GM12878 (cell line): Measurements from ENCODE around the gene NKX1-2. TPM values are rescaled to one million over a fixed set of nuclear protein-coding genes. Genes with fewer than 3 reads are reported as not detected.

Experiments
- ATAC-seq: fragments of 200-7000 bp; cut with Tn5 transposase; 3 replicates; pipeline ENCODE4 v1.9.1; 2020; ENCODE audit warnings: mild to moderate bottlenecking, moderate library complexity
- BruUV-seq: library from RNA; stranded (reverse); fragments of 400-500 nt; replicated peaks from 2 replicates; lab custom pipeline; 2021; lab: Mats Ljungman, UMichigan
- CTCF ChIA-PET: fragments of 300-600 bp; sonication (Branson Sonifier 250); formaldehyde crosslinking; extraction: SDS; loops from one replicate; lab custom pipeline; 2021; ENCODE audit warnings: inconsistent platforms; lab: Yijun Ruan, JAX
- POLR2A ChIA-PET: fragments of 350-600 bp; formaldehyde crosslinking; extraction: SDS; loops from one replicate; lab custom pipeline; 2021; ENCODE audit warnings: inconsistent platforms; lab: Charles Lee
- RAD21 ChIA-PET: fragments of 300-600 bp; sonication (Branson Sonifier 250); formaldehyde crosslinking; loops from one replicate; lab custom pipeline; 2023; ENCODE audit warnings: antibody characterized with exemption; ENCODE audit not compliant: unreplicated experiment; lab: Charles Lee
- SMC1A ChIA-PET: fragments of 300-600 bp; sonication (Branson Sonifier 250); formaldehyde crosslinking; loops from one replicate; lab custom pipeline; 2023; ENCODE audit not compliant: unreplicated experiment, uncharacterized antibody; lab: Charles Lee
- DNase-seq: peaks from one replicate; pipeline ENCODE4 v3.0.0-alpha.2; 2011; ENCODE audit warnings: low read depth, low spot score
- FAIRE-seq: peaks from 3 replicates; lab custom pipeline; 2011; peaks lifted over from hg19 to GRCh38; lab: Jason Lieb, UNC
- H2AFZ ChIP-seq: 2 replicates; pipeline ENCODE4 v1.6.0; 2011; ENCODE audit warnings: low read depth, low read length, control low read depth; ENCODE audit not compliant: control insufficient read depth
- H3K27ac ChIP-seq: 2 replicates; pipeline ENCODE4 v1.5.1; 2011; ENCODE audit warnings: control low read depth; ENCODE audit not compliant: control insufficient read depth, insufficient read depth
- H3K27me3 ChIP-seq, 2 experiments: replicated peaks in 1 of 2; 2 replicates each; pipeline versions ENCODE4 v1.6.0 to v1.6.1; 2011; ENCODE audit warnings: low read length in 1 of 2; ENCODE audit not compliant: control insufficient read depth in 2 of 2, insufficient read depth in 2 of 2
- H3K36me3 ChIP-seq, 2 experiments: 2 replicates each; pipeline ENCODE4 v1.5.1; 2011; ENCODE audit warnings: low read length in 1 of 2; ENCODE audit not compliant: control insufficient read depth in 2 of 2, insufficient read depth in 2 of 2
- H3K4me1 ChIP-seq: 2 replicates; pipeline ENCODE4 v1.6.1; 2011; ENCODE audit warnings: mild to moderate bottlenecking, low read length, moderate library complexity, mixed read lengths; ENCODE audit not compliant: control insufficient read depth, insufficient read depth
- H3K4me2 ChIP-seq: 2 replicates; pipeline ENCODE4 v1.6.0; 2011; ENCODE audit warnings: control low read depth; ENCODE audit not compliant: control insufficient read depth, insufficient read depth
- H3K4me3 ChIP-seq: fragments of 200-600 bp; sonication (generic); 2 replicates; pipeline ENCODE4 v1.5.1; 2016
- H3K79me2 ChIP-seq: 2 replicates; pipeline ENCODE4 v1.6.0; 2011; ENCODE audit warnings: low read length; ENCODE audit not compliant: control insufficient read depth, insufficient read depth
- H3K9ac ChIP-seq: 2 replicates; pipeline ENCODE4 v1.8.0; 2011; ENCODE audit warnings: low read length, control low read depth, mixed read lengths; ENCODE audit not compliant: control insufficient read depth, insufficient read depth
- H3K9me3 ChIP-seq: replicated peaks from 3 replicates; pipeline ENCODE4 v1.5.1; 2011; ENCODE audit warnings: mild to moderate bottlenecking, low read length; ENCODE audit not compliant: control insufficient read depth, insufficient read depth
- H4K20me1 ChIP-seq: 2 replicates; pipeline ENCODE4 v1.6.0; 2011; ENCODE audit not compliant: control insufficient read depth, insufficient read depth
- ASH2L ChIP-seq: fragments of 300-600, 200-600 bp; sonication (generic); IDR thresholded peaks from 2 replicates; pipeline ENCODE4 v1.6.1; 2017; ENCODE audit warnings: low read depth, mild to moderate bottlenecking, borderline replicate concordance
- KDM1A ChIP-seq: fragments of 200-600 bp; sonication (generic); IDR thresholded peaks from 2 replicates; pipeline ENCODE4 v1.6.1; 2016; ENCODE audit warnings: borderline replicate concordance
- RELB ChIP-seq: fragments of 450-650 bp; IDR thresholded peaks from 2 replicates; pipeline ENCODE4 v1.6.1; 2017; ENCODE audit warnings: low read depth, mild to moderate bottlenecking, moderate library complexity
- SIN3A ChIP-seq: IDR thresholded peaks from 2 replicates; pipeline ENCODE4 v1.6.1; 2012; ENCODE audit warnings: low read depth, low read length, improper control_type of control experiment
- SP1 ChIP-seq: IDR thresholded peaks from one replicate; pipeline ENCODE4 v1.6.1; 2011; ENCODE audit warnings: low read depth, low read length
- STAT1 ChIP-seq: fragments of 450-650 bp; conservative IDR thresholded peaks from 2 replicates; pipeline ENCODE4 v1.6.1; 2014; ENCODE audit warnings: antibody characterized with exemption, mild to moderate bottlenecking
- SUZ12 ChIP-seq: fragments of 200-600 bp; sonication (generic); IDR thresholded peaks from one replicate; pipeline ENCODE4 v1.6.1; 2018; ENCODE audit warnings: antibody characterized with exemption, mild to moderate bottlenecking; ENCODE audit not compliant: unreplicated experiment
- USF2 ChIP-seq: IDR thresholded peaks from 2 replicates; pipeline ENCODE4 v1.6.1; 2011; ENCODE audit warnings: low read depth, low read length, improper control_type of control experiment, borderline replicate concordance
- ZNF24 ChIP-seq: fragments of 450-650 bp; IDR thresholded peaks from 2 replicates; pipeline ENCODE4 v1.6.1; 2017; ENCODE audit warnings: antibody characterized with exemption, mild to moderate bottlenecking
- WGBS: methylation state at CpG from one replicate; pipeline ENCODE4 v1.1.6; 2016; ENCODE audit warnings: low lambda C conversion rate; ENCODE audit not compliant: insufficient replicate concordance, insufficient coverage; ENCODE audit errors: missing lambda C conversion rate; 5-methylcytosine and 5-hydroxymethylcytosine counted together
- in situ Hi-C: fragments of 300-500 bp; cut with MboI; formaldehyde crosslinking; loops from 9 replicates; pipeline ENCODE4 v1.14.3; 2018; ENCODE audit warnings: mixed read lengths
- intact Hi-C: fragments of 100-400 bp; cut with micrococcal nuclease; formaldehyde crosslinking; loops from one replicate; pipeline ENCODE4 v1.14.2; 2022; ENCODE audit not compliant: unreplicated experiment
- polyA plus RNA-seq, 11 experiments: library from polyadenylated mRNA; depleted of rRNA in 4 of 11; unstranded in 6 of 11; stranded (reverse) in 5 of 11; fragments of >200 nt; fragmentation: Nextera tagmentation in 4 of 11; fragmentation: Illumina TruSeq in 1 of 11; extraction: Ambion mirVana in 4 of 11; extraction: Trizol in 1 of 11; gene quantifications; 1 replicate in 1 of 11; 2 replicates in 10 of 11; pipeline versions ENCODE4 v1.2.1 to v1.2.3, GENCODE V29; 2011 to 2016; ENCODE audit warnings: inconsistent platforms in 2 of 11, missing spikeins in 2 of 11, low read depth in 1 of 11
- total RNA-seq, 4 experiments: library from RNA; depleted of rRNA in 3 of 4; stranded (reverse); fragments of >200 nt in 3 of 4; fragmentation: Illumina TruSeq in 1 of 4; extraction: Trizol in 1 of 4; gene quantifications; 2 replicates each; pipeline versions ENCODE4 v1.2.1 to v1.2.3, GENCODE V29; 2013 to 2021

Gene NKX1-2
- total and polyA plus RNA-seq, 10 of the 15 experiments (the other 5 are each of a cell fraction or from before 2014, with no cell fraction given) = not detected

DNA sequence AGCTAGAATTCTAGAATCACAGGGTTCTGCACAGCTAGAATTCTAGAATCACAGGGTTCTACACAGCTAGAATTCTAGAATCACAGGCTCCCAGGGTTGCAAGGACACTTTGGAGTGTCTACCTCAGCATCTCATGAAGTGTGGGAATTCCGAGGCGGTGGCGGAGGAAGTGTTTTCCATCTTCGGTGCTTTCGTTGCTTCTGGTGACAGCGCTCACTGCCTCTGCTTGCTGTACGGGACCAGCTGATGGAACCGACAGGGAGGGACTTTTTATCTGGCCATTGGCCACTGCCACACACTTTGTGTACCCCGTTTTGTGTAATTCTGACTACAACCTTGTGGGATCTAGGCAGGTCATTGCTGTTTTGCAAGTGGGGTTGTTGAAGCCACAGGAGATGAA, 41.3 kb upstream of the NKX1-2 start:
- H3K27me3 ChIP-seq = no peaks in the 10 kb centered on the region
- H3K4me3 ChIP-seq = no peak overlapping the region
- no peak overlapping the region for H2AFZ ChIP-seq
- H4K20me1 ChIP-seq = no peaks in the 10 kb centered on the region
- ChIA-PET SMC1A (no interaction called here), POLR2A (interaction anchor here (0.6 kb wide), 1 partner anchor 291 kb away, joined by 6 read pairs; no protein-coding TSS in a partner anchor), RAD21 (no interaction called here), CTCF (no interaction called here)
- BruUV-seq = no TSS peak
- DNase-seq (no peak), FAIRE-seq (no peak), ATAC-seq (no peak)
- 80% methylated on average over 9 of the region's 9 CpGs for WGBS
- H3K4me1 ChIP-seq = no peaks in the 10 kb centered on the region; the same call in 1 of the 2 replicates
- no peak overlapping the region for H3K9ac ChIP-seq
- no peaks in the 10 kb centered on the region for H3K79me2 ChIP-seq
- H3K4me2 ChIP-seq = no peak overlapping the region
- intact Hi-C loops = no loop called here
- H3K9me3 ChIP-seq = no peaks in the 10 kb centered on the region; the same call in 1 of the 3 replicates
- in situ Hi-C loops = no loop called here
- H3K27ac ChIP-seq = no peak overlapping the region
- TF ChIP-seq SP1 (no peak), RELB (no peak), ZNF24 (no peak), USF2 (no peak), STAT1 (no peak), ASH2L (no peak), SIN3A (no peak), KDM1A (no peak), SUZ12 (no peak)
- TF ChIP-seq, all 136 proteins: peak for 0
- H3K36me3 ChIP-seq = no peaks in the 10 kb centered on the region
